ENCODE data around the gene RBM43. TPM values are rescaled to one million over a fixed set of nuclear protein-coding genes. Genes with fewer than 3 reads are reported as not detected.

The RBM43 gene
- total RNA-seq, 1 donor from 2014 or later, result 5.5 TPM

GRCh38 chr2:151241224-151241623 lies 20.4 kb downstream of the RBM43 start:
- H4K20me1 ChIP-seq (ENCODE audit: insufficient read depth, low read length), result no peaks in the 10 kb centered on the region
- TF ChIP-seq CTCF (IDR thresholded peaks at IDR 0.05; ENCODE audit: insufficient read depth, low read depth, low read length), result no peak
- no peak for TF ChIP-seq EZH2 (IDR thresholded peaks at IDR 0.05; ENCODE audit: insufficient read depth, low read length)
- peaks cover 3% of the 10 kb centered on the region for H3K4me1 ChIP-seq (ENCODE audit: insufficient read depth, low read length)
- H2AFZ ChIP-seq (ENCODE audit: low read depth, low read length), result no peak overlapping the region
- no peaks in the 10 kb centered on the region for H3K27me3 ChIP-seq (ENCODE audit: insufficient read depth, low read length)
- no peaks in the 10 kb centered on the region for H3K79me2 ChIP-seq (ENCODE audit: insufficient read depth, low read length)
- H3K36me3 ChIP-seq (ENCODE audit: insufficient read depth, low read length), result no peaks in the 10 kb centered on the region
- no peak overlapping the region for H3K27ac ChIP-seq (ENCODE audit: low read depth, low read length)
- Mint-ChIP-seq H3K27me3 (ENCODE audit: low read depth, unreplicated experiment) (no peaks in the 10 kb centered on the region), H3K4me3 (ENCODE audit: unreplicated experiment) (no peak overlapping the region), H3K27ac (ENCODE audit: unreplicated experiment) (no peak overlapping the region), H3K9me3 (ENCODE audit: unreplicated experiment) (peaks cover 4% of the 10 kb centered on the region), H3K4me1 (ENCODE audit: low read depth, unreplicated experiment) (peaks cover 5% of the 10 kb centered on the region), H3K36me3 (ENCODE audit: low read depth, unreplicated experiment) (no peaks in the 10 kb centered on the region)
- no peak for DNase-seq (ENCODE audit: low read depth)
- no peak for FAIRE-seq
- H3K4me3 ChIP-seq (ENCODE audit: insufficient read depth, low read depth, low read length), result no peak overlapping the region
- no peak overlapping the region for H3K9ac ChIP-seq (ENCODE audit: low read length)
- no peaks in the 10 kb centered on the region for H3K9me3 ChIP-seq (ENCODE audit: insufficient read depth, low read depth, low read length)
- H3K4me2 ChIP-seq (ENCODE audit: low read length), result no peak overlapping the region

- H3K9me3 Mint-ChIP-seq (ENCODE audit: unreplicated experiment), result no peaks in the 10 kb centered on the region
- no peak for TF ChIP-seq EZH2 (IDR thresholded peaks at IDR 0.05; ENCODE audit: insufficient read depth, low read length)
- no peak for TF ChIP-seq CTCF (IDR thresholded peaks at IDR 0.05; ENCODE audit: insufficient read depth, low read depth, low read length)
Observed at GRCh38 chr2:151240433-151240832, 21.2 kb downstream of the RBM43 start.

DNA sequence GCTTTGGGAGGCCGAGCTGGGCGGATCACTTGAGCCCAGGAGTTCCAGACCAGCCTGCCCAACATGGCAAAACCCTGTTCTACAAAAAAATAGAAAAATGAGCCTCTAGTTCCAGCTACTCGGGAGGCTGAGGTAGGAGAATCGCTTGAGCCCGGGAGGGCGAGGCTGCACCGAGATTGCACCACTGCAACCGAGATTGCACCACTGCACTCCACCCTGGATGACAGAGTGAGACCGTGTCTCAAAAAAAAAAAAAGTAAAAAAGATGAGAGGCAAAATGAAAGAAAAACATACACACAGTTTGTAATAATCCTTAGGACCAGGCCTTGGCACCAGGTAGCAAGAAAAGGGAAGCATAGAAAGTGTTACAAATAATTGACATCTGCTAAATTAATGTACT lies 22.0 kb downstream of the RBM43 start:
- Mint-ChIP-seq H3K4me3 (ENCODE audit: unreplicated experiment) (no peak overlapping the region), H3K9me3 (ENCODE audit: unreplicated experiment) (no peaks in the 10 kb centered on the region), H3K27me3 (ENCODE audit: low read depth, unreplicated experiment) (no peaks in the 10 kb centered on the region), H3K36me3 (ENCODE audit: low read depth, unreplicated experiment) (no peaks in the 10 kb centered on the region), H3K27ac (ENCODE audit: unreplicated experiment) (no peak overlapping the region), H3K4me1 (ENCODE audit: low read depth, unreplicated experiment) (peaks cover 11% of the 10 kb centered on the region)
- H2AFZ ChIP-seq (ENCODE audit: low read depth, low read length), result no peak overlapping the region
- H3K4me2 ChIP-seq (ENCODE audit: low read length), result no peak overlapping the region
- no peaks in the 10 kb centered on the region for H4K20me1 ChIP-seq (ENCODE audit: insufficient read depth, low read length)
- H3K9ac ChIP-seq (ENCODE audit: low read length), result no peak overlapping the region
- H3K27me3 ChIP-seq (ENCODE audit: insufficient read depth, low read length), result no peaks in the 10 kb centered on the region
- no peak for TF ChIP-seq CTCF (IDR thresholded peaks at IDR 0.05; ENCODE audit: insufficient read depth, low read depth, low read length)
- no peak for TF ChIP-seq EZH2 (IDR thresholded peaks at IDR 0.05; ENCODE audit: insufficient read depth, low read length)
- no peak for FAIRE-seq
- H3K4me3 ChIP-seq (ENCODE audit: insufficient read depth, low read depth, low read length), result no peak overlapping the region
- no peak for DNase-seq (ENCODE audit: low read depth)
- peaks cover 3% of the 10 kb centered on the region for H3K4me1 ChIP-seq (ENCODE audit: insufficient read depth, low read length)
- no peaks in the 10 kb centered on the region for H3K9me3 ChIP-seq (ENCODE audit: insufficient read depth, low read depth, low read length)
- H3K36me3 ChIP-seq (ENCODE audit: insufficient read depth, low read length), result no peaks in the 10 kb centered on the region
- no peaks in the 10 kb centered on the region for H3K79me2 ChIP-seq (ENCODE audit: insufficient read depth, low read length)
- H3K27ac ChIP-seq (ENCODE audit: low read depth, low read length), result no peak overlapping the region

More at GRCh38 chr2:151240433-151240832, 21.2 kb downstream of the RBM43 start:
- no peaks in the 10 kb centered on the region for H3K36me3 ChIP-seq (ENCODE audit: insufficient read depth, low read length)
- H3K27me3 ChIP-seq (ENCODE audit: insufficient read depth, low read length), result no peaks in the 10 kb centered on the region
- DNase-seq (ENCODE audit: low read depth) (no peak), FAIRE-seq (no peak)
- no peak overlapping the region for H3K27ac Mint-ChIP-seq (ENCODE audit: unreplicated experiment)
- H3K9me3 ChIP-seq (ENCODE audit: insufficient read depth, low read depth, low read length), result no peaks in the 10 kb centered on the region
- H4K20me1 ChIP-seq (ENCODE audit: insufficient read depth, low read length), result no peaks in the 10 kb centered on the region
- no peaks in the 10 kb centered on the region for H3K79me2 ChIP-seq (ENCODE audit: insufficient read depth, low read length)
- no peak overlapping the region for H3K4me3 Mint-ChIP-seq (ENCODE audit: unreplicated experiment)
- H3K9ac ChIP-seq (ENCODE audit: low read length), result no peak overlapping the region
- H3K4me3 ChIP-seq (ENCODE audit: insufficient read depth, low read depth, low read length), result no peak overlapping the region
- peaks cover 11% of the 10 kb centered on the region for H3K4me1 Mint-ChIP-seq (ENCODE audit: low read depth, unreplicated experiment)
- no peak overlapping the region for H3K27ac ChIP-seq (ENCODE audit: low read depth, low read length)
- no peak overlapping the region for H3K4me2 ChIP-seq (ENCODE audit: low read length)
- H3K36me3 Mint-ChIP-seq (ENCODE audit: low read depth, unreplicated experiment), result no peaks in the 10 kb centered on the region
- no peaks in the 10 kb centered on the region for H3K27me3 Mint-ChIP-seq (ENCODE audit: low read depth, unreplicated experiment)
- peaks cover 3% of the 10 kb centered on the region for H3K4me1 ChIP-seq (ENCODE audit: insufficient read depth, low read length)
- H2AFZ ChIP-seq (ENCODE audit: low read depth, low read length), result no peak overlapping the region

Data from astrocyte (in vitro differentiated cells and primary cell).